Fibroblast of skin of left quadriceps (primary cell): ENCODE data around the gene TSPEAR.
"Not testable (repeated sequence)": the region's sequence is repeated elsewhere in the genome, so short reads cannot be mapped to it uniquely, and the experiment has no call there.

Source experiments
- DNase-seq, 2 experiments: peaks; one replicate each; pipeline ENCODE4 v3.0.0-alpha.2; 2013; ENCODE audit warnings: low read depth in 2 of 2

TSPEAR gene

GRCh38 chr21:44606495-44606894 is 104.9 kb downstream of the TSPEAR start:
- no peak for DNase-seq

- no peak for DNase-seq
Measured at GRCh38 chr21:44603911-44604310, 107.5 kb downstream of the TSPEAR start.

GRCh38 chr21:44603109-44603875 is 108.1 kb downstream of the TSPEAR start:
- no peak for DNase-seq

- DNase-seq, result no peak
Measured at GRCh38 chr21:44602463-44602850, 108.9 kb downstream of the TSPEAR start.

GRCh38 chr21:44601596-44602462 is 109.5 kb downstream of the TSPEAR start:
- DNase-seq, result no peak

GRCh38 chr21:44601091-44601490 is 110.3 kb downstream of the TSPEAR start:
- not testable (repeated sequence) for DNase-seq

- not testable (repeated sequence) for DNase-seq
Measured at GRCh38 chr21:44600118-44600978, 111.0 kb downstream of the TSPEAR start, which contains the start of gene KRTAP10-7. Gene KRTAP10-7 (plus strand): TSS chr21:44600597. CDS start chr21:44600622, 25 bp downstream.

GRCh38 chr21:44599264-44600029 is 111.9 kb downstream of the TSPEAR start:
- no peak for DNase-seq

- DNase-seq, result no peak
Measured at GRCh38 chr21:44598061-44598460, 113.3 kb downstream of the TSPEAR start.

GRCh38 chr21:44596068-44596725 is 115.2 kb downstream of the TSPEAR start:
- DNase-seq, result no peak

GRCh38 chr21:44595524-44595923 is 115.8 kb downstream of the TSPEAR start:
- DNase-seq, result no peak

GRCh38 chr21:44594406-44594916 is 116.9 kb downstream of the TSPEAR start:
- no peak for DNase-seq

- no peak for DNase-seq
Measured at GRCh38 chr21:44593598-44594405, 117.6 kb downstream of the TSPEAR start.

GRCh38 chr21:44592446-44593311 is 118.7 kb downstream of the TSPEAR start, which contains the start of gene KRTAP10-6:
Gene KRTAP10-6 (minus strand): TSS chr21:44592505. CDS start chr21:44592484, 21 bp downstream.
- DNase-seq, result no peak

GRCh38 chr21:44591801-44592130 is 119.6 kb downstream of the TSPEAR start:
- not testable (repeated sequence) for DNase-seq

GRCh38 chr21:44590897-44591800 is 120.2 kb downstream of the TSPEAR start:
- DNase-seq, result not testable (repeated sequence)

GRCh38 chr21:44590311-44590721 is 121.1 kb downstream of the TSPEAR start:
- DNase-seq, result no peak
